Loucy (cell line): ENCODE data around the gene MUC6.

Experiments
- EZH2phosphoT487 ChIP-seq: fragments of 200-600 bp; IDR thresholded peaks from 2 replicates; pipeline ENCODE4 v1.6.1; 2018; ENCODE audit warnings: antibody characterized with exemption, mild to moderate bottlenecking, moderate library complexity, borderline replicate concordance
- TF ChIP-seq, protein P1 (sequence below): fragments of 200-600 bp; sonication (generic); conservative IDR thresholded peaks from 2 replicates; pipeline ENCODE4 v1.5.1; 2014; ENCODE audit warnings: mild to moderate bottlenecking, antibody characterized with exemption, low read length

GRCh38 chr11:1049911-1050580, 13.5 kb upstream of the MUC6 start:
- TF ChIP-seq, protein P1, sequence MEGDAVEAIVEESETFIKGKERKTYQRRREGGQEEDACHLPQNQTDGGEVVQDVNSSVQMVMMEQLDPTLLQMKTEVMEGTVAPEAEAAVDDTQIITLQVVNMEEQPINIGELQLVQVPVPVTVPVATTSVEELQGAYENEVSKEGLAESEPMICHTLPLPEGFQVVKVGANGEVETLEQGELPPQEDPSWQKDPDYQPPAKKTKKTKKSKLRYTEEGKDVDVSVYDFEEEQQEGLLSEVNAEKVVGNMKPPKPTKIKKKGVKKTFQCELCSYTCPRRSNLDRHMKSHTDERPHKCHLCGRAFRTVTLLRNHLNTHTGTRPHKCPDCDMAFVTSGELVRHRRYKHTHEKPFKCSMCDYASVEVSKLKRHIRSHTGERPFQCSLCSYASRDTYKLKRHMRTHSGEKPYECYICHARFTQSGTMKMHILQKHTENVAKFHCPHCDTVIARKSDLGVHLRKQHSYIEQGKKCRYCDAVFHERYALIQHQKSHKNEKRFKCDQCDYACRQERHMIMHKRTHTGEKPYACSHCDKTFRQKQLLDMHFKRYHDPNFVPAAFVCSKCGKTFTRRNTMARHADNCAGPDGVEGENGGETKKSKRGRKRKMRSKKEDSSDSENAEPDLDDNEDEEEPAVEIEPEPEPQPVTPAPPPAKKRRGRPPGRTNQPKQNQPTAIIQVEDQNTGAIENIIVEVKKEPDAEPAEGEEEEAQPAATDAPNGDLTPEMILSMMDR: no peak
- TF ChIP-seq EZH2phosphoT487: no peak
